Astrocyte (in vitro differentiated cells and primary cell): ENCODE measurements around the gene ATP5PO. TPM values are rescaled to one million over a fixed set of nuclear protein-coding genes. Genes with fewer than 3 reads are reported as not detected.

ENCODE experiments used
- DNase-seq: peaks from one replicate; pipeline ENCODE4 v3.0.0-alpha.2; 2010; ENCODE audit warnings: low read depth
- FAIRE-seq: peaks from 2 replicates; lab custom pipeline; 2011; peaks lifted over from hg19 to GRCh38; lab: Jason Lieb, UNC
- H2AFZ ChIP-seq: 2 replicates; pipeline ENCODE4 v1.6.0; 2012; ENCODE audit warnings: low read depth, low read length, inconsistent platforms
- H3K27ac ChIP-seq: 2 replicates; pipeline ENCODE4 v1.5.1; 2011; ENCODE audit warnings: low read depth, low read length, inconsistent platforms
- H3K27me3 ChIP-seq: 2 replicates; pipeline ENCODE4 v1.6.0; 2011; ENCODE audit warnings: low read length, inconsistent platforms; ENCODE audit not compliant: insufficient read depth
- H3K36me3 ChIP-seq: 2 replicates; pipeline ENCODE4 v1.5.1; 2011; ENCODE audit warnings: low read length, inconsistent platforms; ENCODE audit not compliant: insufficient read depth
- H3K4me1 ChIP-seq: 2 replicates; pipeline ENCODE4 v1.5.1; 2011; ENCODE audit warnings: low read length, inconsistent platforms; ENCODE audit not compliant: insufficient read depth
- H3K4me2 ChIP-seq: 2 replicates; pipeline ENCODE4 v1.6.0; 2012; ENCODE audit warnings: low read length, inconsistent platforms
- H3K4me3 ChIP-seq: 2 replicates; pipeline ENCODE4 v1.5.1; 2011; ENCODE audit warnings: low read depth, mild to moderate bottlenecking, low read length, inconsistent platforms; ENCODE audit not compliant: insufficient read depth
- H3K79me2 ChIP-seq: 2 replicates; pipeline ENCODE4 v1.6.0; 2012; ENCODE audit warnings: mild to moderate bottlenecking, low read length, inconsistent platforms; ENCODE audit not compliant: insufficient read depth
- H3K9ac ChIP-seq: 2 replicates; pipeline ENCODE4 v1.6.0; 2012; ENCODE audit warnings: mild to moderate bottlenecking, low read length, inconsistent platforms
- H3K9me3 ChIP-seq: 2 replicates; pipeline ENCODE4 v1.5.1; 2012; ENCODE audit warnings: low read depth, mild to moderate bottlenecking, low read length, inconsistent platforms; ENCODE audit not compliant: insufficient read depth
- H4K20me1 ChIP-seq: 2 replicates; pipeline ENCODE4 v1.6.0; 2012; ENCODE audit warnings: low read length, inconsistent platforms; ENCODE audit not compliant: insufficient read depth
- H3K27ac Mint-ChIP-seq: one replicate; pipeline ENCODE4 v1.8.0; 2021; ENCODE audit warnings: mild to moderate bottlenecking, mixed read lengths; ENCODE audit not compliant: unreplicated experiment
- H3K27me3 Mint-ChIP-seq: one replicate; pipeline ENCODE4 v1.8.0; 2021; ENCODE audit warnings: low read depth, mixed read lengths; ENCODE audit not compliant: unreplicated experiment
- H3K36me3 Mint-ChIP-seq: one replicate; pipeline ENCODE4 v1.8.0; 2021; ENCODE audit warnings: low read depth, mixed read lengths; ENCODE audit not compliant: unreplicated experiment
- H3K4me1 Mint-ChIP-seq: one replicate; pipeline ENCODE4 v1.8.0; 2021; ENCODE audit warnings: low read depth, mixed read lengths; ENCODE audit not compliant: unreplicated experiment
- H3K4me3 Mint-ChIP-seq: one replicate; pipeline ENCODE4 v1.8.0; 2021; ENCODE audit warnings: mild to moderate bottlenecking, moderate library complexity, mixed read lengths; ENCODE audit not compliant: unreplicated experiment
- H3K9me3 Mint-ChIP-seq: one replicate; pipeline ENCODE4 v1.8.0; 2021; ENCODE audit warnings: mild to moderate bottlenecking, mixed read lengths; ENCODE audit not compliant: unreplicated experiment
- CTCF ChIP-seq: IDR thresholded peaks from 2 replicates; pipeline ENCODE4 v1.5.1; 2011; ENCODE audit warnings: low read depth, mild to moderate bottlenecking, inconsistent platforms, low read length, moderate library complexity; ENCODE audit not compliant: insufficient read depth
- EZH2 ChIP-seq: IDR thresholded peaks from 2 replicates; pipeline ENCODE4 v1.6.1; 2012; ENCODE audit warnings: mild to moderate bottlenecking, low read length, inconsistent platforms; ENCODE audit not compliant: insufficient read depth
- total RNA-seq: library from RNA; stranded (reverse); gene quantifications from 2 replicates; pipeline ENCODE4 v1.2.1, GENCODE V29; 2021

ATP5PO gene
- total RNA-seq, 1 donor from 2014 or later, result 171 TPM

GRCh38 chr21:33951276-33952178 lies 35.9 kb upstream of the ATP5PO start:
- H4K20me1 ChIP-seq, result no peaks in the 10 kb centered on the region
- TF ChIP-seq EZH2 (no peak), CTCF (no peak)
- FAIRE-seq (no peak), DNase-seq (no peak)
- no peak overlapping the region for H3K4me2 ChIP-seq
- Mint-ChIP-seq H3K4me3 (peak overlapping the region; percentile 0), H3K36me3 (no peaks in the 10 kb centered on the region), H3K27ac (peak overlapping the region; percentile 85), H3K4me1 (peaks cover 24% of the 10 kb centered on the region), H3K27me3 (no peaks in the 10 kb centered on the region), H3K9me3 (peaks cover 2% of the 10 kb centered on the region)
- no peaks in the 10 kb centered on the region for H3K9me3 ChIP-seq
- no peaks in the 10 kb centered on the region for H3K79me2 ChIP-seq
- no peak overlapping the region for H2AFZ ChIP-seq
- no peak overlapping the region for H3K9ac ChIP-seq
- no peaks in the 10 kb centered on the region for H3K27me3 ChIP-seq
- H3K4me1 ChIP-seq, result peaks cover 17% of the 10 kb centered on the region
- H3K4me3 ChIP-seq, result no peak overlapping the region
- H3K36me3 ChIP-seq, result no peaks in the 10 kb centered on the region
- no peak overlapping the region for H3K27ac ChIP-seq

GRCh38 chr21:33950431-33951079 lies 35.0 kb upstream of the ATP5PO start:
- Mint-ChIP-seq H3K4me1 (peaks cover 24% of the 10 kb centered on the region), H3K9me3 (no peaks in the 10 kb centered on the region), H3K27me3 (no peaks in the 10 kb centered on the region), H3K27ac (no peak overlapping the region), H3K36me3 (no peaks in the 10 kb centered on the region), H3K4me3 (no peak overlapping the region)
- H4K20me1 ChIP-seq, result no peaks in the 10 kb centered on the region
- FAIRE-seq (no peak), DNase-seq (no peak)
- H3K4me2 ChIP-seq, result no peak overlapping the region
- no peak overlapping the region for H3K4me3 ChIP-seq
- TF ChIP-seq EZH2 (no peak), CTCF (no peak)
- H3K9me3 ChIP-seq, result no peaks in the 10 kb centered on the region
- no peak overlapping the region for H3K27ac ChIP-seq
- H3K27me3 ChIP-seq, result no peaks in the 10 kb centered on the region
- no peak overlapping the region for H2AFZ ChIP-seq
- H3K9ac ChIP-seq, result no peak overlapping the region
- peaks cover 17% of the 10 kb centered on the region for H3K4me1 ChIP-seq
- no peaks in the 10 kb centered on the region for H3K36me3 ChIP-seq
- H3K79me2 ChIP-seq, result no peaks in the 10 kb centered on the region
